Stimulated activated CD8-positive, alpha-beta memory T cell treated with anti-CD3 and anti-CD28 coated beads, Interleukin-15, amount 100 ng/mL, for 1 hour (primary cell): Measurements from ENCODE around the gene ANGEL2.
"Not testable (repeated sequence)": the region's sequence is repeated elsewhere in the genome, so short reads cannot be mapped to it uniquely, and the experiment has no call there.

Experiments
- DNase-seq: peaks from one replicate; pipeline ENCODE4 v3.0.0-alpha.2; 2020; ENCODE audit warnings: low read depth

Gene ANGEL2

GRCh38 chr1:212975111-212975918 lies 40.4 kb downstream of the ANGEL2 start:
- DNase-seq: no peak

- DNase-seq: no peak
These were observed 41.0 kb downstream of the ANGEL2 start for GRCh38 chr1:212974711-212975110.

GRCh38 chr1:212973899-212974298 lies 41.8 kb downstream of the ANGEL2 start:
- no peak for DNase-seq

GRCh38 chr1:212973426-212973825 lies 42.2 kb downstream of the ANGEL2 start:
- no peak for DNase-seq

- DNase-seq: no peak
These were observed 44.4 kb downstream of the ANGEL2 start for GRCh38 chr1:212971312-212971711.

- DNase-seq: no peak
These were observed 45.6 kb downstream of the ANGEL2 start for GRCh38 chr1:212970085-212970484.

GRCh38 chr1:212968368-212968863 lies 47.3 kb downstream of the ANGEL2 start:
- DNase-seq: no peak

- DNase-seq: no peak
These were observed 47.9 kb downstream of the ANGEL2 start for GRCh38 chr1:212967801-212968200.

GRCh38 chr1:212966616-212967015 lies 49.1 kb downstream of the ANGEL2 start:
- no peak for DNase-seq

GRCh38 chr1:212964993-212965392 lies 50.7 kb downstream of the ANGEL2 start:
- DNase-seq: not testable (repeated sequence)

- no peak for DNase-seq
These were observed 51.6 kb downstream of the ANGEL2 start for GRCh38 chr1:212964102-212964501.

GRCh38 chr1:212962509-212962908 lies 53.2 kb downstream of the ANGEL2 start:
- DNase-seq: no peak

GRCh38 chr1:212960932-212961331 lies 54.7 kb downstream of the ANGEL2 start:
- DNase-seq: no peak

- no peak for DNase-seq
These were observed 56.1 kb downstream of the ANGEL2 start for GRCh38 chr1:212959266-212960220.

GRCh38 chr1:212958175-212958574 lies 57.5 kb downstream of the ANGEL2 start:
- DNase-seq: no peak

GRCh38 chr1:212957546-212957945 lies 58.1 kb downstream of the ANGEL2 start:
- DNase-seq: no peak

GRCh38 chr1:212955961-212956620 lies 59.6 kb downstream of the ANGEL2 start:
- no peak for DNase-seq

- no peak for DNase-seq
These were observed 60.6 kb downstream of the ANGEL2 start for GRCh38 chr1:212955098-212955497.

- DNase-seq: no peak
These were observed 61.2 kb downstream of the ANGEL2 start for GRCh38 chr1:212954514-212954913.

- no peak for DNase-seq
These were observed 62.3 kb downstream of the ANGEL2 start for GRCh38 chr1:212953321-212953720.

- DNase-seq: no peak
These were observed 63.1 kb downstream of the ANGEL2 start for GRCh38 chr1:212952641-212952976.

GRCh38 chr1:212951947-212952640 lies 63.6 kb downstream of the ANGEL2 start:
- DNase-seq: no peak
